Gastrocnemius medialis (tissue), 4 donors: Measurements from ENCODE around the gene CD79A. TPM values are rescaled to one million over a fixed set of nuclear protein-coding genes. Genes with fewer than 3 reads are reported as not detected.
"Not testable (repeated sequence)": the region's sequence is repeated elsewhere in the genome, so short reads cannot be mapped to it uniquely, and the experiment has no call there.

ENCODE experiments used
- ATAC-seq, 2 donors: fragments of 150-250 bp; one replicate each; pipeline ENCODE4 v1.9.1; 2016
- DNase-seq, 2 donors: peaks; one replicate each; pipeline ENCODE4 v3.0.0-alpha.2; 2019
- H3K27ac ChIP-seq, 4 donors: fragments of 200-600 bp; sonication (generic); 1 replicate in 1 of 4; 2 replicates in 3 of 4; pipeline ENCODE4 v1.5.1; 2016 to 2018; ENCODE audit warnings: mild to moderate bottlenecking in 2 of 4, moderate library complexity in 1 of 4
- H3K27me3 ChIP-seq, 3 donors: fragments of 200-600 bp; sonication (generic) in 2 of 3; 1 replicate in 1 of 3; 2 replicates in 2 of 3; pipeline versions ENCODE4 v1.5.1 to v1.6.0; 2016 to 2019; ENCODE audit warnings: mild to moderate bottlenecking in 1 of 3, moderate library complexity in 1 of 3
- H3K36me3 ChIP-seq, 2 donors: fragments of 200-600 bp; sonication (generic) in 1 of 2; one replicate each; pipeline ENCODE4 v1.5.1; 2017 to 2018
- H3K4me1 ChIP-seq, 2 donors: fragments of 200-600 bp; sonication (generic) in 1 of 2; one replicate each; pipeline ENCODE4 v1.5.1; 2016 to 2017; ENCODE audit warnings: mild to moderate bottlenecking in 2 of 2
- H3K4me3 ChIP-seq, 4 donors: fragments of 200-600 bp; sonication (generic) in 3 of 4; 1 replicate in 1 of 4; 2 replicates in 3 of 4; pipeline ENCODE4 v1.5.1; 2016 to 2019; ENCODE audit warnings: mild to moderate bottlenecking in 2 of 4
- H3K9me3 ChIP-seq, 3 donors: fragments of 200-600 bp; sonication (generic) in 2 of 3; 1 replicate in 1 of 3; 2 replicates in 2 of 3; pipeline ENCODE4 v1.5.1; 2016 to 2019
- CTCF ChIP-seq, 5 experiments: fragments of 450-650 bp in 3 of 5; fragments of 200-600 bp in 2 of 5; sonication (generic) in 2 of 5; IDR thresholded peaks in 4 of 5; conservative IDR thresholded peaks in 1 of 5; 1 replicate in 4 of 5; 2 replicates in 1 of 5; pipeline ENCODE4 v1.5.1; 2016 to 2019; ENCODE audit warnings: antibody characterized with exemption in 5 of 5, mild to moderate bottlenecking in 3 of 5, moderate library complexity in 3 of 5
- POLR2A ChIP-seq, 2 donors: fragments of 450-650 bp; IDR thresholded peaks; one replicate each; pipeline ENCODE4 v1.6.1; 2017; ENCODE audit warnings: antibody characterized with exemption in 2 of 2, mild to moderate bottlenecking in 2 of 2, moderate library complexity in 2 of 2
- in situ Hi-C, 4 donors: fragments of 200-750 bp; cut with MboI; loops; one replicate each; pipeline versions ENCODE4 v1.15.0 to v1.8.0; 2017; ENCODE audit warnings: low sequenced_read_pairs in 4 of 4
- intact Hi-C: fragments of 100-400 bp; cut with DNase I; formaldehyde crosslinking; loops from one replicate; pipeline ENCODE4 v1.15.1; 2023; ENCODE audit warnings: low total_unique reads
- total RNA-seq, 4 donors: library from RNA; depleted of rRNA; stranded (reverse); fragments of >200 nt; gene quantifications; one replicate each; pipeline versions ENCODE4 v1.1.0 to v1.2.3, GENCODE V29; 2016

Gene CD79A
- total RNA-seq, 4 donors from 2014 or later: 0.20 TPM; not detected in 3

GRCh38 chr19:41870401-41870873 is 6.6 kb upstream of the CD79A start:
- ATAC-seq (no peak), DNase-seq (no peak)
- H3K27me3 ChIP-seq: no peaks in the 10 kb centered on the region
- no peak for TF ChIP-seq POLR2A (IDR thresholded peaks at IDR 0.05)
- no peak for TF ChIP-seq CTCF (IDR thresholded peaks at IDR 0.05 in 4 of 5, conservative IDR thresholded peaks at IDR 0.05 in 1 of 5)
- H3K4me1 ChIP-seq: no peaks in the 10 kb centered on the region
- no peaks in the 10 kb centered on the region for H3K9me3 ChIP-seq
- in situ Hi-C loops: no loop called here
- intact Hi-C loops: no loop called here
- peaks cover 0 to 47% of the 10 kb centered on the region in 2 donors for H3K36me3 ChIP-seq
- no peak overlapping the region for H3K4me3 ChIP-seq
- no peak overlapping the region for H3K27ac ChIP-seq

- TF ChIP-seq CTCF (IDR thresholded peaks at IDR 0.05 in 4 of 5, conservative IDR thresholded peaks at IDR 0.05 in 1 of 5) (no peak), POLR2A (IDR thresholded peaks at IDR 0.05) (no peak)
- Histone ChIP-seq H3K27ac (no peak overlapping the region), H3K4me1 (no peaks in the 10 kb centered on the region), H3K4me3 (no peak overlapping the region), H3K9me3 (no peaks in the 10 kb centered on the region), H3K36me3 (peaks cover 0 to 46% of the 10 kb centered on the region in 2 donors), H3K27me3 (no peaks in the 10 kb centered on the region)
- no peak for DNase-seq
- in situ Hi-C loops (no loop called here), intact Hi-C loops (no loop called here)
- no peak for ATAC-seq
Observed at GRCh38 chr19:41871573-41872383, 5.3 kb upstream of the CD79A start.

- Histone ChIP-seq H3K36me3 (peaks cover 0 to 46% of the 10 kb centered on the region in 2 donors), H3K4me1 (no peaks in the 10 kb centered on the region), H3K27me3 (no peaks in the 10 kb centered on the region), H3K27ac (no peak overlapping the region), H3K9me3 (no peaks in the 10 kb centered on the region), H3K4me3 (no peak overlapping the region)
- ATAC-seq (no peak), DNase-seq (no peak)
- intact Hi-C loops (no loop called here), in situ Hi-C loops (no loop called here)
- TF ChIP-seq CTCF (IDR thresholded peaks at IDR 0.05 in 4 of 5, conservative IDR thresholded peaks at IDR 0.05 in 1 of 5) (no peak), POLR2A (IDR thresholded peaks at IDR 0.05) (no peak)
Observed at GRCh38 chr19:41872384-41872774, 4.7 kb upstream of the CD79A start.

GRCh38 chr19:41872775-41873647 is 4.1 kb upstream of the CD79A start:
- no peak for TF ChIP-seq POLR2A (IDR thresholded peaks at IDR 0.05)
- peak in 2 of 5 experiments; percentile 39 to 58 for TF ChIP-seq CTCF (IDR thresholded peaks at IDR 0.05 in 4 of 5, conservative IDR thresholded peaks at IDR 0.05 in 1 of 5)
- DNase-seq: no peak
- intact Hi-C loops: no loop called here

GRCh38 chr19:41875973-41876372 is 1.1 kb upstream of the CD79A start:
- H3K4me3 ChIP-seq, ATAC-seq, H3K9me3 ChIP-seq, DNase-seq, H3K27ac ChIP-seq, in situ Hi-C loops, intact Hi-C loops, H3K4me1 ChIP-seq, H3K27me3 ChIP-seq: not testable (repeated sequence)
- peaks cover 0 to 12% of the 10 kb centered on the region in 2 donors for H3K36me3 ChIP-seq

More at GRCh38 chr19:41872775-41873647, 4.1 kb upstream of the CD79A start:
- Histone ChIP-seq H3K27me3 (no peaks in the 10 kb centered on the region), H3K4me1 (no peaks in the 10 kb centered on the region), H3K9me3 (no peaks in the 10 kb centered on the region), H3K27ac (no peak overlapping the region), H3K4me3 (no peak overlapping the region), H3K36me3 (peaks cover 0 to 40% of the 10 kb centered on the region in 2 donors)
- in situ Hi-C loops: no loop called here
- peak in 1 of 2 donors; percentile 51 for ATAC-seq
